Endothelial cell of umbilical vein (primary cell): Measurements from ENCODE around the gene CDC40. TPM values are rescaled to one million over a fixed set of nuclear protein-coding genes. Genes with fewer than 3 reads are reported as not detected.

Experiments used
- BruUV-seq: library from RNA; stranded (reverse); fragments of 400-500 nt; replicated peaks from 2 replicates; lab custom pipeline; 2021; lab: Mats Ljungman, UMichigan
- CTCF ChIA-PET: fragments of 300-600, 350-600 bp; sonication (Branson Sonifier 250); formaldehyde crosslinking; loops from one replicate; lab custom pipeline; 2021; ENCODE audit warnings: antibody characterized with exemption, inconsistent platforms; lab: Charles Lee
- POLR2A ChIA-PET: fragments of 300-600, 350-600 bp; sonication (Branson Sonifier 250); formaldehyde crosslinking; loops from one replicate; lab custom pipeline; 2021; ENCODE audit warnings: antibody characterized with exemption, inconsistent platforms; lab: Charles Lee
- DNase-seq: peaks from one replicate; pipeline ENCODE4 v3.0.0-alpha.2; 2011; ENCODE audit warnings: low read depth, low spot score
- FAIRE-seq: peaks from 2 replicates; lab custom pipeline; 2011; peaks lifted over from hg19 to GRCh38; lab: Jason Lieb, UNC
- H2AFZ ChIP-seq: 2 replicates; pipeline ENCODE4 v1.6.0; 2012; ENCODE audit warnings: low read depth, low read length, control low read depth, inconsistent platforms
- H3K27ac ChIP-seq: 2 replicates; pipeline ENCODE4 v1.5.1; 2011; ENCODE audit warnings: low read depth, mild to moderate bottlenecking, control low read depth, low read length, moderate library complexity; ENCODE audit not compliant: insufficient read depth
- H3K27me3 ChIP-seq, 2 experiments: 2 replicates each; pipeline versions ENCODE4 v1.6.0 to v1.6.1; 2011; ENCODE audit warnings: low read length in 2 of 2, mixed read lengths in 1 of 2; ENCODE audit not compliant: control insufficient read depth in 2 of 2, insufficient read depth in 2 of 2
- H3K36me3 ChIP-seq, 2 experiments: 2 replicates in 1 of 2; 3 replicates in 1 of 2; pipeline ENCODE4 v1.5.1; 2011; ENCODE audit warnings: low read length in 2 of 2, mild to moderate bottlenecking in 1 of 2, moderate library complexity in 1 of 2; ENCODE audit not compliant: control insufficient read depth in 2 of 2, insufficient read depth in 2 of 2; ENCODE audit errors: extremely low read depth in 1 of 2
- H3K4me1 ChIP-seq: 3 replicates; pipeline ENCODE4 v1.5.1; 2011; ENCODE audit warnings: mild to moderate bottlenecking, low read length; ENCODE audit not compliant: control insufficient read depth, insufficient read depth; ENCODE audit errors: extremely low read depth
- H3K4me2 ChIP-seq: 2 replicates; pipeline ENCODE4 v1.6.1; 2011; ENCODE audit warnings: low read length, control low read depth, mixed read lengths; ENCODE audit not compliant: insufficient read depth
- H3K4me3 ChIP-seq, 3 experiments: fragments of 200-600 bp in 1 of 3; sonication (generic), shearing (Covaris generic) in 1 of 3; replicated peaks in 1 of 3; 2 replicates each; pipeline ENCODE4 v1.5.1; 2011 to 2016; ENCODE audit warnings: control low read depth in 3 of 3, low read length in 3 of 3, mild to moderate bottlenecking in 2 of 3, inconsistent platforms in 1 of 3, low read depth in 1 of 3, moderate library complexity in 1 of 3; ENCODE audit not compliant: insufficient read depth in 1 of 3
- H3K79me2 ChIP-seq: 2 replicates; pipeline ENCODE4 v1.6.0; 2012; ENCODE audit warnings: low read length, inconsistent platforms; ENCODE audit not compliant: control insufficient read depth, insufficient read depth
- H3K9ac ChIP-seq: replicated peaks from 2 replicates; pipeline ENCODE3; 2011; ENCODE audit warnings: low read length, control low read depth; ENCODE audit not compliant: insufficient read depth; ENCODE audit errors: extremely low read depth
- H3K9me1 ChIP-seq: replicated peaks from 3 replicates; pipeline ENCODE4 v1.6.0; 2011; ENCODE audit warnings: mild to moderate bottlenecking, low read length; ENCODE audit not compliant: control insufficient read depth, insufficient read depth; ENCODE audit errors: extremely low read depth
- H3K9me3 ChIP-seq: replicated peaks from 2 replicates; pipeline ENCODE4 v1.5.1; 2012; ENCODE audit warnings: low read length, inconsistent platforms; ENCODE audit not compliant: control insufficient read depth, insufficient read depth
- H4K20me1 ChIP-seq: replicated peaks from 2 replicates; pipeline ENCODE3; 2011; ENCODE audit warnings: mild to moderate bottlenecking, low read length; ENCODE audit not compliant: control insufficient read depth, insufficient read depth; ENCODE audit errors: extremely low read depth
- EZH2 ChIP-seq: IDR thresholded peaks from 2 replicates; pipeline ENCODE4 v1.6.1; 2012; ENCODE audit warnings: borderline replicate concordance, low read depth, mild to moderate bottlenecking, moderate library complexity, low read length, inconsistent platforms; ENCODE audit not compliant: severe bottlenecking
- FOS ChIP-seq: IDR thresholded peaks from 2 replicates; pipeline ENCODE4 v1.6.1; 2011; ENCODE audit warnings: mild to moderate bottlenecking, low read length, moderate library complexity, borderline replicate concordance; ENCODE audit not compliant: insufficient read depth
- GATA2 ChIP-seq: IDR thresholded peaks from 2 replicates; pipeline ENCODE4 v1.7.0; 2011; ENCODE audit warnings: low read depth, mild to moderate bottlenecking, moderate library complexity, mixed read lengths, low read length; ENCODE audit not compliant: insufficient read length, insufficient read depth
- MYC ChIP-seq: IDR thresholded peaks from one replicate; pipeline ENCODE4 v1.6.1; 2011; ENCODE audit warnings: mild to moderate bottlenecking, low read depth, low read length
- POLR2A ChIP-seq: IDR thresholded peaks from 2 replicates; pipeline ENCODE4 v1.6.1; 2012; ENCODE audit warnings: low read depth, mild to moderate bottlenecking, control low read depth, low read length
- dilution Hi-C: fragments of 300-500 bp; cut with MboI; formaldehyde crosslinking; loops from one replicate; pipeline ENCODE4 v1.15.0; 2019; ENCODE audit warnings: low sequenced_read_pairs; ENCODE audit not compliant: extremely low pct_ligation_motif_present
- intact Hi-C: fragments of 100-400 bp; cut with micrococcal nuclease; formaldehyde crosslinking; loops from one replicate; pipeline ENCODE4 v1.10.0; 2022
- polyA plus RNA-seq, 4 experiments: library from polyadenylated mRNA; depleted of rRNA in 3 of 4; stranded (reverse) in 3 of 4; unstranded in 1 of 4; fragments of >200 nt; gene quantifications; 2 replicates each; pipeline versions ENCODE4 v1.2.1 to v1.2.3, GENCODE V29; 2011 to 2012; ENCODE audit warnings: missing spikeins in 1 of 4
- total RNA-seq: library from RNA; stranded (reverse); gene quantifications from 2 replicates; pipeline ENCODE4 v1.2.3, GENCODE V29; 2021
- TF ChIP-seq, protein P1 (sequence below): IDR thresholded peaks from 2 replicates; pipeline ENCODE4 v1.6.1; 2011; ENCODE audit not compliant: insufficient read depth, insufficient read length
- TF ChIP-seq, protein P2 (sequence below), 2 donors: IDR thresholded peaks; 1 replicate in 1 of 2; 2 replicates in 1 of 2; pipeline ENCODE4 v1.5.1; 2011; ENCODE audit warnings: low read length in 2 of 2, mild to moderate bottlenecking in 2 of 2, moderate library complexity in 2 of 2, control low read depth in 1 of 2, inconsistent platforms in 1 of 2, low read depth in 1 of 2; ENCODE audit not compliant: insufficient read depth in 1 of 2; ENCODE audit errors: extremely low read depth in 1 of 2

The CDC40 gene
- total and polyA plus RNA-seq, 2 donors (not counting 3 experiments of a cell fraction or from before 2014, with no cell fraction given) = 7.2 to 18.5 TPM

DNA sequence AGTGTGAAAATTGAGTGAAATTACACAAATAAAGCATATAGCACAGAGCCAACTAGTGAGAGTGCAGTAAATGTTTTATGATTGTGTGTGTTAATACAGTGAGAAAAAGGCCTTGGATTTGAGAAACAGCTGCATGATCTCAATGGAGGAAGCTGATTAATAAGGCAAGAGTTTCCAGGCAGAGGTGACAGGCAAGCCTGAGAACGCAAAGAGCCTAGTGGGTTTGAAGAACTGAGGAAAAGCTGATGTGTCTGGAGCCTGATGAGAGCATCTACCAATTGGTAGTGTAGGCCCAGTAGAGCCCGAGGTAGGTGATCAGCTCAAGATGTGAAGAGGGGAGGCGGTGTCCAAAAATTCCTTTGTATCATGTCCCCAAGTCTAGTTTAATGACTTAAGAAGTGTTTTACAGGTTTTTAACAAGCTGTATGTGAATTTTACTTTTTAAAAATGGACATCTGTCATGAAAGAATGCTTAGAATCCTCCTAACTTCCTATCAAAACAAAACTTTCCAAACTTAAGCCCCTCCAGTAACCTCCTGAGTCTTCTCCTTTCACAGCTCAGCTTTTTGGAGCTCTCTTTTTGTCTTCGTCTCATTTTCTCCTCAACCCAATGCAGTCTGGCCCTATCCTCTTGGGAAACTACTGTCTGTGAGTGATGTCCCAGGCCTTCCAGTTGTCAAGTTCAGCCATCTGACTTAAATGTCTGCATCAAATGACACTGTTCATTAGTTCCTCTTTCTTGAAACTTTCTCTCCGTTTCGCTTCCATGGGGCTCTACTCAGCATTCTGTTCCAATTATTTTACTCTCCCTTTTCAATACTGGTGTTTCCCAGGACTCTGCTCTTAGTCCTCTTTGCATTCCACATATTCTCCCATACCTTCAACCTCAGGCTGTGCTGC is 1.2 kb downstream of the CDC40 start:
- Histone ChIP-seq H3K27ac (peak overlapping the region; percentile 87), H2AFZ (no peak overlapping the region), H3K4me3 (peak overlapping the region; percentile 61 to 94 (median 92)), H3K9ac (peak overlapping the region; percentile 95), H3K9me3 (no peaks in the 10 kb centered on the region), H3K79me2 (peaks cover 63% of the 10 kb centered on the region), H3K4me1 (peaks cover 30% of the 10 kb centered on the region), H3K4me2 (peak overlapping the region; percentile 87), H3K36me3 (no peaks in the 10 kb centered on the region), H4K20me1 (peaks cover 6% of the 10 kb centered on the region), H3K9me1 (no peaks in the 10 kb centered on the region), H3K27me3 (no peaks in the 10 kb centered on the region)
- no peak for FAIRE-seq
- DNase-seq = peak; percentile 55
- dilution Hi-C loops = no loop called here
- no TSS peak for BruUV-seq
- TF ChIP-seq POLR2A (no peak), GATA2 (no peak), FOS (no peak), MYC (no peak), EZH2 (no peak)
- TF ChIP-seq, protein P1, sequence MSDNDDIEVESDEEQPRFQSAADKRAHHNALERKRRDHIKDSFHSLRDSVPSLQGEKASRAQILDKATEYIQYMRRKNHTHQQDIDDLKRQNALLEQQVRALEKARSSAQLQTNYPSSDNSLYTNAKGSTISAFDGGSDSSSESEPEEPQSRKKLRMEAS = no peak
- TF ChIP-seq, protein P2, sequence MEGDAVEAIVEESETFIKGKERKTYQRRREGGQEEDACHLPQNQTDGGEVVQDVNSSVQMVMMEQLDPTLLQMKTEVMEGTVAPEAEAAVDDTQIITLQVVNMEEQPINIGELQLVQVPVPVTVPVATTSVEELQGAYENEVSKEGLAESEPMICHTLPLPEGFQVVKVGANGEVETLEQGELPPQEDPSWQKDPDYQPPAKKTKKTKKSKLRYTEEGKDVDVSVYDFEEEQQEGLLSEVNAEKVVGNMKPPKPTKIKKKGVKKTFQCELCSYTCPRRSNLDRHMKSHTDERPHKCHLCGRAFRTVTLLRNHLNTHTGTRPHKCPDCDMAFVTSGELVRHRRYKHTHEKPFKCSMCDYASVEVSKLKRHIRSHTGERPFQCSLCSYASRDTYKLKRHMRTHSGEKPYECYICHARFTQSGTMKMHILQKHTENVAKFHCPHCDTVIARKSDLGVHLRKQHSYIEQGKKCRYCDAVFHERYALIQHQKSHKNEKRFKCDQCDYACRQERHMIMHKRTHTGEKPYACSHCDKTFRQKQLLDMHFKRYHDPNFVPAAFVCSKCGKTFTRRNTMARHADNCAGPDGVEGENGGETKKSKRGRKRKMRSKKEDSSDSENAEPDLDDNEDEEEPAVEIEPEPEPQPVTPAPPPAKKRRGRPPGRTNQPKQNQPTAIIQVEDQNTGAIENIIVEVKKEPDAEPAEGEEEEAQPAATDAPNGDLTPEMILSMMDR (IDR thresholded peaks at IDR 0.05; ENCODE audit: extremely low read depth in 1 of 2, insufficient read depth in 1 of 2, low read depth in 1 of 2, low read length in 2 of 2) = no peak
- CTCF ChIA-PET = interaction anchor here (1.0 to 1.1 kb wide), 2 partner anchors 18 to 142 kb away, joined by 3 to 4 read pairs; no protein-coding TSS in a partner anchor
- POLR2A ChIA-PET = no interaction called here
- intact Hi-C loops = loop anchor here (10.0 kb wide), 1 partner anchor 1617 kb away; the partner anchor contains the start of gene FOXO3
